Thyroid gland (tissue), 4 donors: ENCODE data around the gene DYNC1H1.

Experiments
- POLR2A ChIP-seq, 2 donors: fragments of 450-650 bp; IDR thresholded peaks; one replicate each; pipeline ENCODE4 v1.6.1; 2017; ENCODE audit warnings: antibody characterized with exemption in 2 of 2, mild to moderate bottlenecking in 2 of 2, moderate library complexity in 1 of 2
- TF ChIP-seq, protein P1 (sequence below), 6 experiments: fragments of 200-600 bp in 3 of 6; fragments of 450-650 bp in 3 of 6; sonication (generic) in 3 of 6; IDR thresholded peaks; one replicate each; pipeline ENCODE4 v1.5.1; 2016 to 2019; ENCODE audit warnings: antibody characterized with exemption in 6 of 6, mild to moderate bottlenecking in 2 of 6, inconsistent platforms in 1 of 6, moderate library complexity in 1 of 6

DNA sequence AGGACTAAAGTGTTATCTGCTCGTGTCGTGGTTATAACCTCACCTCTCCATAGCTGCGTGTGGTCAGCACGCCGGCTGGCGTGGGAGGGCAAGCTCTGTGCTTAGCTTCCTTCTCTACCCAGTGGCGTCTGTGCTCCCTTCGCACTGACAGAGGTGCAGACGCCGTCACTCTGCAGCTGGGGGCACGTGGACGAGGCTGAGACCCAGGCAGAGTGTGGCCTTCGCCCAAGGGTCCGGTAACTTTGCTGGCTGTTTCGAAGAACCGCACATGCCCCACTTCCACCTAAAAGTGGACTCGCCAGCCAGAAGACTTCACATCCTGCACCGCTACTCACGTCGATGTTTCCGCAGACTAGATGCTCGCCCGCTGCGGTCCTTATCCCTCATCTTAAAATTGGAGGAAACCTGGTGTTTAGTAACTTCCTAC, 35.9 kb upstream of the DYNC1H1 start:
- TF ChIP-seq, protein P1, sequence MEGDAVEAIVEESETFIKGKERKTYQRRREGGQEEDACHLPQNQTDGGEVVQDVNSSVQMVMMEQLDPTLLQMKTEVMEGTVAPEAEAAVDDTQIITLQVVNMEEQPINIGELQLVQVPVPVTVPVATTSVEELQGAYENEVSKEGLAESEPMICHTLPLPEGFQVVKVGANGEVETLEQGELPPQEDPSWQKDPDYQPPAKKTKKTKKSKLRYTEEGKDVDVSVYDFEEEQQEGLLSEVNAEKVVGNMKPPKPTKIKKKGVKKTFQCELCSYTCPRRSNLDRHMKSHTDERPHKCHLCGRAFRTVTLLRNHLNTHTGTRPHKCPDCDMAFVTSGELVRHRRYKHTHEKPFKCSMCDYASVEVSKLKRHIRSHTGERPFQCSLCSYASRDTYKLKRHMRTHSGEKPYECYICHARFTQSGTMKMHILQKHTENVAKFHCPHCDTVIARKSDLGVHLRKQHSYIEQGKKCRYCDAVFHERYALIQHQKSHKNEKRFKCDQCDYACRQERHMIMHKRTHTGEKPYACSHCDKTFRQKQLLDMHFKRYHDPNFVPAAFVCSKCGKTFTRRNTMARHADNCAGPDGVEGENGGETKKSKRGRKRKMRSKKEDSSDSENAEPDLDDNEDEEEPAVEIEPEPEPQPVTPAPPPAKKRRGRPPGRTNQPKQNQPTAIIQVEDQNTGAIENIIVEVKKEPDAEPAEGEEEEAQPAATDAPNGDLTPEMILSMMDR (IDR thresholded peaks at IDR 0.05), result no peak
- TF ChIP-seq POLR2A (IDR thresholded peaks at IDR 0.05), result no peak
